ENCODE measurements around the gene DCN.
"Not testable (repeated sequence)": the region's sequence is repeated elsewhere in the genome, so short reads cannot be mapped to it uniquely, and the experiment has no call there.

DCN gene

GRCh38 chr12:91210144-91210543 lies 27.5 kb upstream of the DCN start:
- Histone ChIP-seq H3K36me3 (no peaks in the 10 kb centered on the region), H3K27ac (no peak overlapping the region), H3K27me3 (ENCODE audit: insufficient read depth, low read depth, severe bottlenecking) (no peaks in the 10 kb centered on the region), H3K4me3 (ENCODE audit: low read depth, low read length) (no peak overlapping the region), H3K9me3 (ENCODE audit: severe bottlenecking) (peaks cover 2% of the 10 kb centered on the region)
- no peak for DNase-seq
- TF ChIP-seq CTCF (IDR thresholded peaks at IDR 0.05; ENCODE audit: low read depth, low read length), result no peak

GRCh38 chr12:91207301-91207700 lies 24.7 kb upstream of the DCN start:
- not testable (repeated sequence) for H3K36me3 ChIP-seq; H3K27me3 ChIP-seq (ENCODE audit: insufficient read depth, low read depth, severe bottlenecking); H3K9me3 ChIP-seq (ENCODE audit: severe bottlenecking); H3K27ac ChIP-seq; H3K4me3 ChIP-seq (ENCODE audit: low read depth, low read length); DNase-seq

- Histone ChIP-seq H3K36me3 (no peaks in the 10 kb centered on the region), H3K9me3 (ENCODE audit: severe bottlenecking) (no peaks in the 10 kb centered on the region), H3K27ac (no peak overlapping the region), H3K4me3 (ENCODE audit: low read depth, low read length) (no peak overlapping the region), H3K27me3 (ENCODE audit: insufficient read depth, low read depth, severe bottlenecking) (no peaks in the 10 kb centered on the region)
- TF ChIP-seq CTCF (IDR thresholded peaks at IDR 0.05; ENCODE audit: low read depth, low read length), result no peak
- no peak for DNase-seq
Measured at GRCh38 chr12:91205811-91206210, 23.2 kb upstream of the DCN start.

- H3K27ac ChIP-seq, result no peak overlapping the region
- H3K27me3 ChIP-seq (ENCODE audit: insufficient read depth, low read depth, severe bottlenecking), result no peaks in the 10 kb centered on the region
- DNase-seq, result no peak
- no peaks in the 10 kb centered on the region for H3K9me3 ChIP-seq (ENCODE audit: severe bottlenecking)
- no peak overlapping the region for H3K4me3 ChIP-seq (ENCODE audit: low read depth, low read length)
- H3K36me3 ChIP-seq, result no peaks in the 10 kb centered on the region
- TF ChIP-seq CTCF (IDR thresholded peaks at IDR 0.05; ENCODE audit: low read depth, low read length), result no peak
Measured at GRCh38 chr12:91204421-91204820, 21.8 kb upstream of the DCN start.

GRCh38 chr12:91203610-91204009 lies 21.0 kb upstream of the DCN start:
- no peaks in the 10 kb centered on the region for H3K36me3 ChIP-seq
- H3K27ac ChIP-seq, result no peak overlapping the region
- no peaks in the 10 kb centered on the region for H3K27me3 ChIP-seq (ENCODE audit: insufficient read depth, low read depth, severe bottlenecking)
- no peak for DNase-seq
- H3K4me3 ChIP-seq (ENCODE audit: low read depth, low read length), result no peak overlapping the region
- no peaks in the 10 kb centered on the region for H3K9me3 ChIP-seq (ENCODE audit: severe bottlenecking)
- TF ChIP-seq CTCF (IDR thresholded peaks at IDR 0.05; ENCODE audit: low read depth, low read length), result no peak

- no peak for TF ChIP-seq CTCF (IDR thresholded peaks at IDR 0.05; ENCODE audit: low read depth, low read length)
- no peaks in the 10 kb centered on the region for H3K36me3 ChIP-seq
- no peaks in the 10 kb centered on the region for H3K27me3 ChIP-seq (ENCODE audit: insufficient read depth, low read depth, severe bottlenecking)
- no peak overlapping the region for H3K27ac ChIP-seq
- H3K9me3 ChIP-seq (ENCODE audit: severe bottlenecking), result no peaks in the 10 kb centered on the region
- no peak overlapping the region for H3K4me3 ChIP-seq (ENCODE audit: low read depth, low read length)
- no peak for DNase-seq
Measured at GRCh38 chr12:91202390-91202789, 19.8 kb upstream of the DCN start.
